GM21786 (cell line): ENCODE measurements around the gene ZBED1.
"Not testable (repeated sequence)": the region's sequence is repeated elsewhere in the genome, so short reads cannot be mapped to it uniquely, and the experiment has no call there.

Experiments used
- ATAC-seq: cut with Tn5 transposase; IDR thresholded peaks from one replicate; pipeline ENCODE4 v1.9.1; 2021; ENCODE audit not compliant: unreplicated experiment

The ZBED1 gene

GRCh38 chrX:2457289-2458133 lies 43.3 kb downstream of the ZBED1 start:
- no peak for ATAC-seq

DNA sequence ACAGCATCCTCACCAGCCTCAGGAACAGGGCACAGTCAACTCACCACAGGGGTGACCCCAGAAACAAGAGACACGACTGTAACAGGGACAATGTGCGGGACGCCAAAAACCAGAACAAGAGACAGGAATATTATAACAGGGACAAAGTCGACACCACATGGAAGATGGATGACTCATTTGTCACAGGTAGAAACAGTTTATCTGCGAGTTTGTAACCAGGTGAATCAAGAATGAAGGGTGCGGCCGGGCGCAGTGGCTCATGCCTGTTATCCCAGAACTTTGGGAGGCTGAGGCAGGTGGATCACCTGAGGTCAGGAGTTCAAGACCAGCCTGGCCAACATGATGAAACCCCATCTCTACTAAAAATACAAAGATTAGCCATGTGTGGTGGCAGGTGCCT lies 44.7 kb downstream of the ZBED1 start:
- ATAC-seq: not testable (repeated sequence)

- ATAC-seq: not testable (repeated sequence)
Observed at GRCh38 chrX:2454620-2455019, 46.2 kb downstream of the ZBED1 start.

DNA sequence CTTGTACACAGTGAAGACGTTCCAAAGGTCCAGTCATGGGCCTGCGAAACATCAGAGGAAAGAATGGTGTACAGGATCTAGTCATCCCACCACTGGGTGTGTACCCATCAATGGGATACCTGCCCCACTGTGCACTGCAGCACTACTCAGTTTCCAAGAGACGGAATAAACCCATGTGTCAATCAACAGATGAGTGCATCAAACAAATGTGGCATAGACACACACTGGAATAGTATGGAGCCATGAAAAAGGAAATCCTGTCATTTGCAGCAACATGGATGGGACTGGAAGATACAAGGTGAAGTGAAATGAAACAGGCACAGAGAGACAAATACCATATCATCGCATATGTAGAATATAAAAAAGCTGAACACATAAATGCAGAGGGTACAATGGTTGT lies 48.0 kb downstream of the ZBED1 start:
- no peak for ATAC-seq

GRCh38 chrX:2452317-2452784 lies 48.4 kb downstream of the ZBED1 start:
- ATAC-seq: no peak

DNA sequence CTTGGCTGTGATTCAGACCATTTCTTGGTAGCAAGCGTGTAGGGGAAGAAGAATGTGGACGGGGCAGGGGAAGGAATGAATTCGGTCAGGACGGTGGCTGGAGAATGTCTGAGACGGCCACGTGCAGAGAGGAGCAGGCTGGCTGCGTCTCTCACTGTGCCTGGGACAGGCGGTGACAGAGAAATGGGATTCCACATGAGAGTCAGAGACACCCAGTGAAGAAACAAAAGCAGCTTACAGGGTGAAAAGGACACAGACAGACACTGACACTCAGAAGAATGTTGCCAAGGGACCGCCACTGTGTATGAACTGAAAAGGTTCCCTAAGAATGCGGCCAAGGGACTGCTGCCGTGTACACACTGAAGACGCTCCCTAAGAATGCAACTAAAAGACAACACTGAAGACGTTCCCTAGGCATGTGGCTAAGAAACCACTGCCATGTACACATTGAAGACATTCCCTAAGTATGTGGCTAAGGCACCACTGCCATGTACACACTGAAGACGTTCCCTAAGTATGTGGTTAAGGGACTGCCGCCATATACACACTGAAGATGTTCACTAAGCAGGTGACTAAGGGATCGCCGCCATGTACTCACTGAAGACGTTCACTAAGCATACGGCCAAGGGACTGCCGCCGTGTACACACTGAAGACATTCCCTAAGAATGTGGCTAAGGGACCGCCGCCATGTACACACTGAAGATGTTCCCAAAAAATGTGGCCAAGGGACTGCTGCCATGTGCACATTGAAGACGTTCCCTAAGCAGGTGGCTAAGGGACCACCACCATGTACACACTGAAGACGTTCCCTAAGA lies 49.1 kb downstream of the ZBED1 start:
- ATAC-seq: no peak

DNA sequence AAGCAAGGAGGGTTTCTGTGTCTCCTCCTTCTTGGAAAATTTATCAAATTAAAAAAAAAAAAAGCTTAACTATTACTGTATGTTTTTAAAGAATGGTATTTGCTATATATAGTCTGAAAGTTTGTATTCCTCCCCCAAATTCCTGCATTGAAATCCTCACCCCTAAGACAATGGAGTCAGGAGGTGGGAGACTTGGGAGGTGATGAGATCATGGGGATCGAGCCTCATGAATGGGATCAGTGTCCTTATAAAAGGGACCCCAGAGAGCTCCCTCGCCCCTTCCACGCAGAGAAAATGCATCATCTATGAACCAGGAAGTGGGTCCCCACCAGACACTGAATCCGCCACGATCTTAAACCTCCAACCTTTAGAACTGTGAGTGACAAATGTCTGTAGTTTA lies 50.1 kb downstream of the ZBED1 start:
- no peak for ATAC-seq

DNA sequence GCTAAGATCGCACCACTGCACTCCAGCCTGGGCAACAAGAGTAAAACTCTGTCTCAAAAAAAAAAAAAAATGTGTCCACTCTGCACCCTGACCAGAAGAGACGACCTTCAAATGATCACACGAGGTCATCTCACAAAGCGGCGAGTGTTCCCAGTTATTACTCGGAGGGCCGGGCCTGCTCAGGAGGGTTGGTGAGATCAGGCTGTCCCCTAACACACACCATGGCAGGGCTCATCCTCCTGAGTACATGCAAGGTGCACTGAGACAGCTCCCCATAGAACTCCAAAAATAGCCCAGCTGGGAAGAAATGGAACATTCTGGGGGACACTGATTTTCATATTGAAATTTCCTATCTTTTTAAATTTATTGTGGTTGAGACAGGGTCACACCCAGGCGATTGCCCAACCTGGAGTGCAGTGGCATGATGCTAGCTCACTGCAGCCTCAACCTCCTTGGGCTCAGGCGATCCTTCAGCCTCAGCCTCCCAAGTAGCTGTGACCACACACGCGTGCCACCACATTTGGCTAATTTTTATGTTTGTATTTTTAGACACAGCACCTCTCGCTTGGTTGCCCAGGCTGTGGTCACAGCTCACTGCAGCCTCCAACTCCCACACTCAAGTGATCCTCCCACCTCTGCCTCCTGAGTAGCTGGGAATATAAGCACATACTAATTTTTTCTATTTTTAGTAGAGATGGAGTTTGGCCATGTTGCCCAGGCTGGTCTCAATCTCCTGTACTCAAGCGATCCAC lies 51.5 kb downstream of the ZBED1 start:
- ATAC-seq: no peak

GRCh38 chrX:2447484-2447883 lies 53.3 kb downstream of the ZBED1 start:
- no peak for ATAC-seq

DNA sequence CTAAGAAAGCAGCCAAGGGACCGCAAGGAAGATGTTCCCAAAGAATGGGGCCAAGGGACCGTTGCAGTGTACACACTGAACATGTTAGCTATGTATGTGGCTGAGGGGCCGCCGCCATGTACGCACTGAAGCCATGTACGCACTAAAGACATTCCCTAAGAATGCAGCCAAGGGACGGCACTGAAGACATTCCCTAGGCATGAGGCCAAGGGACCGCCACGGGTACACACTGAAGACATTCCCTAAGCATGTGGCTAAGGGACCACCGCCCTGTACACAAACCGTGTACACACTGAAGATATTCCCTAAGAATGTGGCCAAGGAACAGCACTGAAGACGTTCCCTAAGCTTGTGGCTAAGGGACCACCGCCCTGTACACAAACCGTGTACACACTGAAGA lies 54.0 kb downstream of the ZBED1 start:
- no peak for ATAC-seq

DNA sequence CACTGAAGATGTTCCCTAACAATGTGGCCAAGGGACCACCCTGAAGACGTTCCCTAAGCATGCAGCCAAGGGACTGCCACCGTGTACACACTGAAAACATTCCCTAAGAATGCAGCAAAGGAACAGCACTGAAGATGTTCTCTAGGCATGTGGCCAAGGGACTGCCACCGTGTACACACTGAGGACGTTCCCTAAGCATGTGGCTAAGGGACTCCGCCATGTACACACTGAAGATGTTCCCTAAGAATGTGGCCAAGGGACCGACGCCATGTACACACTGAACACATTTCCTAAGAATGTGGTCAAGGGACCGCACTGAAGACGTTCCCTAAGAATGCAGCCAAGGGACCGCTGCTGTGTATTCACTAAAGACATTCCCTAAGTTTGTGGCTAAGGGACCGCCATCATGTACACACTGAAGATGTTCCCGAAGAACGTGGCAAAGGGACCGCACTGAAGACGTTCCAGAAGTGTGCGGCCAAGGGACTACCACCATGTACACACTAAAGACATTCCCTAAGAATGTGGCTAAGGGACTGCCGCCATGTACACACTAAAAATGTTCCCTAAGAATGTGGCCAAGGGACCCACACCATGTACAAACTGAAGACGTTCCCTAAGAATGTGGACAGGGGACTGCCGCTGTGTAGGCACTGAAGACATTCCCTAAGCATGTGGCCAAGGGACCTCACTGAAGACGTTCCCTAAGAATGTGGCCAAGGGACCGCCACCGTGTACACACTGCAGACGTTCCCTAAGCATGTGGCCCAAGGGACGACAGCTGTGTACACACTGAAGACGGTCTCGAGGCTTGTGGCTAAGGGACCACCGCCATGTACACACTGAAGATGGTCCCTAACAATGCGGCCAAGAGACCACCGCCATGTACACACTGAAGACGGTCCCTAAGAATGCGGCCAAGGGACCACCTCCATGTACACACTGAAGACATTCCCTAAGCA lies 54.8 kb downstream of the ZBED1 start:
- ATAC-seq: no peak

DNA sequence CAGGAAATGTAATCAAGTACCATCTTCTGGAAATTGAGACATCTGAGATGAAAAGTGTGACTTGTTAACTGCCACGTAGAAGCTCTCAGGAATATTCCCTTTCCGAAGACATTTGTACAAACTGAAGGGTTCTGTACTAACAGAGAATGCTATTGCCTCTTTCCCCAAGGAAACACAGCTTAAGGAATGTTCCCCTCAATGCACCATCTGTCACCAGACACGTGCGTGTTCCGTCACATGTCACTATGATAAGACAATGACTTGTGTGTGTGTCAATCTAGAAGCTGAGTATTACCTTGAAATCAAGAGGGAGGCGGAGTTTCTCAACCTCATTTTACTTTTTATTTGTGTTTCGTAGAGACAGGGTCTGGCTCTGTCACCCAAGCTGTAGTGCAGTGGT lies 58.1 kb downstream of the ZBED1 start:
- ATAC-seq: no peak

DNA sequence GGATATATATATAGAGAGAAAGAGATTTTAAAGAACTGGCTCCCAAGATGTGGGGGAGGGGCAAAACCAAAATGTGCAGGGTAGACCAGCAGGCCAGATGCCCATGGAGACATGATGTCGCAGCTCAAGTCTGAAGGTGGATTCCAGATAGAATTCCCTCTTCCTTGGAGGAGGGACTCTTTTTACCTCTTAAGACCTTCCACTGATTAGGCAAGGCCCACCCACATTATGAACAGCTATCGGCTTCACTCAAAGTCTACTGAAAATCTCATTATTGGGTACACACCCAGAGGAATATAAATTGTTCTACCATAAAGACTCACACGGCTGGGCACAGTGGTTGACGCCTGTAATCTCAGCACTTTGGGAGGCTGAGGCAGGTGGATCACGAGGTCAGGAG lies 59.3 kb downstream of the ZBED1 start:
- ATAC-seq: no peak

DNA sequence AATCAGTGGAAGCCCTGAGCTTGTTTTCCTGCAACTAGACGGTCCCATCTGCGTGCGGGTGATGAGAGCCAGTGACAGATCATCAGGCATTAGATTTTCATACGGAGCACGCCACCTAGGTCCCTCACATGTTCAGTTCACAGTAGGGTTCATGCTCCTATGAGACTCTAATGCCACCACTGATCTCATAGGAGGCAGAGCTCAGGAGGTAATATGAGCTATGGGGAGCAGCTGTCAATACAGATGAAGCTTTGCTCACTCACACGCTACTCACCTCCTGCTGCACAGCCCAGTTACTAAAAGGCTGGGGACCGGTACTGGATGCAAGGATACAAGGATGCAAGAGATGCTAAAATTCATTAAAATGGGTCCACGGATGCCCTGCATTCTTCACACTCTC lies 61.2 kb downstream of the ZBED1 start:
- no peak for ATAC-seq
